HG03442 (cell line): ENCODE results near the gene NUP214.

ENCODE experiments used
- ATAC-seq: cut with Tn5 transposase; IDR thresholded peaks from one replicate; pipeline ENCODE4 v1.9.1; 2021; ENCODE audit warnings: mild to moderate bottlenecking, moderate library complexity; ENCODE audit not compliant: unreplicated experiment

NUP214 gene

DNA sequence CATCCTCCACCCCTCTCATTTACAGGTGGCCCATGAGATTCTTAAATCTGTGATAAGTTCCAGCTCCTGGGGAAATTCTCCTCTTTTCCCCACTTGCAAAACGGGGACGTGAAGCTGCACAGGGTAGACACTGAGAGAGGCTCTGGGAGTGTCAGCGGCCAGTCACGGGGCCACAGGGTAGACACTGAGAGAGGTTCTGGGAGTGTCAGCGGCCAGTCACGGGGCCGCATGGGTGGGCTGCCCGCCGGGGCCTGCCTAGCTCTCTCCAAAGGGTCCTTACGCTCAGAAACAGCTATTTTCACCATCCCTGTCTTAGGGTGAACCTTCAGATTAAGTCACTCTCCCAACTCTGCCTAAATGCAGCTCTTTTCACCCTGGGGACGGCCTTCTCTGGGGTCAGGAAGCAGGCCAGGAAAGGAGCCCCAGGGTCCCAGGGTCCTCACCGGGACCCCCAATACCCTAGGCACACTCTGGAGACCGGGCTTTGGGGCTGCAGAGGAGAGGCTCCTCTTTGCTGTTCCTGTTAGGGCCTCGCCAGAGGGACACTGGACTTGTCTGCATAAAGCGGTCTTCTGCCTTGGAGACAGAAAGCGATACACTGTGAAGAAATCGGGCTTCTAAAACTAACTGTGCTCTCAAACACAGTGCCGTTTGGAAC lies 149.4 kb downstream of the NUP214 start:
- no peak for ATAC-seq

DNA sequence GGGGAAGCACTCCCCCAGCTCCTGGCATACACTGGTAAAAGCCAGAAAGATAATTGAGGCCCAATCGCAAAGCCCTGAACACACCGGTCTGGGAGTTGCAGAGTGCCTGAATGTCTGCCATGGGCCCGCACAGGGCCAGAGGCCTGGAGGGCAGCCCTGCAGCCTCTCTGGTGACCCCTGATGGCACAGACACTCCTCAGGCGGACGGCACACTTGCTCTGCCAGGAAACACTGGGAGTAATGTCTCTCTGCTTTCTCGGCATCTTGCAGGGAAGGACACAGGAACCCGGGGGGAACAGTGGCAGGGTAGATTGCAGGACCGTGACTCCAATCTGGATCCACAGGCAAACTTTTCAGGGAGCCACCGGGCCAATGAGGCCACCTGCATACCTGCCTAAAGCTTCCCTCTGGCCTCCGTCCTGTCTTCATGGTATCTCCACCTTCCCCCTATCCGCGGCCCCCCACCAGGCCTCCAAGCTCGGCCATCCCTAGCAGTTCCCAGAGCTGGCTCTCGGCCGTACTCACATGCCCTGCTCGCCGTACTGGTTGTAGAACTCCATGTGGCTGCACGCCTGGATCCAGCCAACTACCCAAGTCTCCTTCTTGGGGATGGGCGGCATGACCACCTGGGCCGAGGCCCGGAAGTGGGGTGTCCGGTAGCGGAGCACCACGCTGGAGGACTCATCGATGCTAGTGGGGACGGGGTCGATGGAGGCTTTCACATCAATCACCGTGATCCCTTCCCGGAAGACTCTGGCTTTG lies 150.1 kb downstream of the NUP214 start:
- ATAC-seq: no peak

DNA sequence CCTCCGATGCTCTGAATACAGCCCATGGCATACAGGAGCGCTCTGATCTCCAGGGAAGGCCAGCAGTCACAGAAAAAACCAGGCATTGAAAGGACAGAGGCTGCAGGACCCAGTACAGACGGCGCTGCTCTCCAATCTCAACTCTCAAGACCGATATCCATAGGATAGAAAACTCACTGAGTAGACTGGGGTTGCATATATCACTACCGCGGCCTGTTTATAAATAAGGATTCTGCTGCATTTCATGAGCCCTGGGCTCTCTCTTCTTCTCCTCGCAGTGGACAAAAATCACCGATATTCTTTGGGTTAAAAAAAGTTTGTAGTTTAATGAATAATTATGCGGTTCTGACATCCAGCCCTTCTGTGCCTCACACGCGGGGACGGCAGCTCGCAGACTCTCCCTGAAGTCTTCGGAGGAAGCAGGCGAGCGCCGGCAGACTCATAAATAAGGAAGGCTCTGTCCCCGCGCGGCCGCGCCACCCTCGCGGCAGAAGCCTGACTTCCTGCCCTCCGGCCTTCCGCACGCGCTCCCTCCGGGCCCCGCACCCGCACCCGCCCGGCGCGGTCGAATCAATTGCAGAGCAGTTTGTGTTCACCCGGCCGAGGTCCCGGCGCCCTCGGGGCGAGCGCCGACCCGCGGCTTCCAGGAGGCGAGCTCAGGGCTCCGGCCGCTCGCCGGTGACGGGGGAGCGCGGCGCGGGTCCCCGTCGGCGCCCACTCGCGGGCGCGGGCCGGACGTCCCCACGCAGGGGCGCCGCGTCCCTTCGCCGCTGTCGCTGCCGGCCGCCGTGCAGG lies 150.9 kb downstream of the NUP214 start, which contains the start of gene FAM78A:
Gene FAM78A, minus strand, starts transcription at position 417 of the 795 bp plus-strand sequence. Its CDS starts 331 bp downstream, at position 86.
- peak; percentile 9 for ATAC-seq

DNA sequence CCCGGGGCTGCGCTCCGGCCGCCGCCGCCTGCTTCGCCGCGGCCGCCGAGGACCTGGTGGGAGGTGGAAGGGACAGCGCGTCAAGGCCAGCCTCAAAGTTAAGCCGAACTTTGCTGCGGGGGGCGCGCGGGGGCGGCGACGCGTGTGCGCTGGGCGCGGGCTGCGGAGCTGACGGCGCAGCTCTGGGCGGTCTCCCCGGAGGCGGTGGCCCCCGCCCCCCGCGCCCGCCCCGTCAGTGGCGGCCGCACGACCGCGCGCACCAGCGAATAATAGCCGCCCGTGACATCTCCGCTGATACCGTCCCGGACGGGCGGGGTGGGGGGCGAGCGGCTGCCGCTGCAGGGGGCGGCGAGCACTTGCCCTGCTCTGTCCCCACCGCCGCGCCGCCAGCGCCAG lies 151.5 kb downstream of the NUP214 start:
- ATAC-seq: peak; percentile 11

DNA sequence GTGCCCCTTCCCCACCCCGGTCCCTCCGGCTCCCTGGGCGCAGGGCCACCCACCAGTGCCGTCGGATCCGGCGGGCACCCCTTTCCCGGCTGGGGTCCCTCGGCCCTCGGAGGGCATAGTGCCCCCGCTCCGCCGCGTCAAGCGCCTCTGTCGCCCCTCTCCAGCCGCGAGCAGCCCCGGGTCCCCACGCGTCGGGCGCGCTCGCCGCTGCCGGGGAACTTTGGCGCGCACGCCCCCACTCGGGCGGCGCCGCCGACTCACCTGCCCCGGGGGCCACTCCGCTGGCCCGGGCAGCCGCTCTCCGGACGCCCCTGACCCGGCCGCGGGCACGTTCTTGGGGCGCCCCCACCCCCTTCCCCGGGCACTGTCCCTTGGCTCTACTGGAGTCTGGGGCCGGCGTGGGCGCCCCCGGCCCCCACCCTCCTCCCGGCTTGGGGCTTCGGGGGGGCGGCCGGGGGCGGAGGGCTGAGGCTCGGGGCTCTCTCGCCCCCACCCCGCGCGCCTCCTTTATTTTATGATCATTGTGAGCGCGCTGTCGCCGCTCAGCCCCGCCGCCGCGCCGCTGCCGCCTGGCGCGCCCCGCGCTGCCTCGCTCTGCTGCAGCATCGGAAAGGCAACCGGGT lies 152.0 kb downstream of the NUP214 start:
- ATAC-seq: peak; percentile 7

DNA sequence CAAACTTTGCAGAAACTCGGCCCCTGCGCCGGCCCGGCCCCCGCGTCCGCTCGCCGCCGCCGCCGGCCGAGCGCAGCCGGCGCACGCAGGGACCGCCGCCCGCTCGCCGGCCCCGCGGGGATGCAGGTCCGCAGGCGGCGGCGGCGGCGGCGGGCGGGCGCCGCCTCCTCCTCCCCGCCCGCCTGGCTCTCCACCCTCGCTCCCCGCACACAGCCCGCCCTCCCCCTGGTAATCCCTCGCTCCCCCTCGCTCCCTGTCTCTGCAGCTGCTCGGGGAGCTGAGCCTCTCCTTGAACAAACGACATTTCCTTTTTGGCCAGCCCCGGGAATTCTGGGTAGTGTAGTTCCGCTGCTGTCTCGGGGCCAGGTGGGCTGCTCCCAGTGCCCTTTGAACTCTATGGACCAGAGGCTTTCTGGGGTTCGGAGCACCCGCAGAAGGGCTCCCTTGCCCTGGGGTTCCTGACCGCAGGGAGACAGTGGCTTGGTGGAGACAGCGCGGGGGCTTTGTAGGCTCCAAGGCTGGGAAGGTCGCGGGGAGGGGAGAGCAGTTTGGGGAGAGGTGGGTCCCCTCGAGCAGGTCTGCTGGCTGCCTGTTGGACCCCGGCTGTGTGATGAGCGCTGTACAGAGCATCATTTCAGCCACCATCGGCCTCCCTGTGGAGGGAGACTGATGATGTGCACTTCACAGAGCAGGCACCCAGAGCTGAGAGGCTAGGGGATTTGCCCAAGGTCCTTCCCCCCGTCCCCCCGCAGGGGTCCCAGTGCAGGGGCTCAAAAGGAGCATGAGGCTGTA lies 152.7 kb downstream of the NUP214 start:
- ATAC-seq: peak; percentile 29

DNA sequence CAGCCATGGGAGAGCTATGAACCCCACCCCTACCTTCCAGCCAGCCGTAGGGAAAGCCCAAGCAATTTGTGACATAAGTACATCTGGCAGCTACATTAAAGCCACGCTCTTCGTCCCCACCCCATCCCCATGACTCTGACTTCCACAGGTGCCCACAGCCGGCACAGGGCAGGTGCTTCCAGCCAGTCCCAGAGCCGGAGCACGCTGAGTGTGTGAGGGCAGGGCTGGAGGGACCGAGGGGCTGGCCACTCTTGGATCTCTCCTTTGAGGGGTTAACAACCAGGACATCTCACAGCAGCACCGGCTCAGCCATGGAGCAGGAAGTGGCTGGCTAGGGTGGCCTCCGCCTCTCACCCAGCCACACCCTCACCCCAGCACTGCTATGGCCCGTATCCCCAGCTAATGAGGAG lies 153.3 kb downstream of the NUP214 start:
- no peak for ATAC-seq

DNA sequence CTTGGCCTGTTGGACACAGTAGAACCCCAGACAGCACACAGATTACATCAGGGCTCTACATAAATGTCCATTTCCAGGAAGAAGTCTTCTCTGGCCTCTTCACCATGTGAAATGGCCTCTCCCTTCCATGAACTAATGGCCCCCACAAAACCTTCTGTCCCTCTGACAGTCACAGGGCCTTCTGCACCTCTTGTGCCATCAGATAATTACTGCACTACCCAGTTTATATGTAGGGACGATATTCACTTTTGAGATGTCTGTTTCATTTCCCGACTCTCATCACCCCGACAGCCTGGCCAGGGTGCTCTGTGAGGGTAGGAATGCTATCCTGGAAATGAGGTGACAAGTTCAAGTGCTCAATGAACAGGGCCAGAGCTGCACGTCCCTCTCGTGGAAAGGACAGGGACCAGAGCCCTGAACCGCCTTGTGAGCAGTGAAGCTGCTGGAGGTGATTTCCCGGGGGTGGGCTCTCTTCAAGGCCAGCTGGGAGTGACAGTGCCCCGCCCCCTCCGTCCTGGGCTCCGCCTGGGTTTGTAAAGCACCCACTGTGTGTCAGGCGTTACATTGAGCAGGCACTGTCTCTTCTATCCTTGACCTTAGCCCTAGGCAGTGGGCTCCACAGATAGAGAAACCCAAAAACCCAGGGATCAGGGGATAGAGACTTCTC lies 153.9 kb downstream of the NUP214 start:
- ATAC-seq: no peak

DNA sequence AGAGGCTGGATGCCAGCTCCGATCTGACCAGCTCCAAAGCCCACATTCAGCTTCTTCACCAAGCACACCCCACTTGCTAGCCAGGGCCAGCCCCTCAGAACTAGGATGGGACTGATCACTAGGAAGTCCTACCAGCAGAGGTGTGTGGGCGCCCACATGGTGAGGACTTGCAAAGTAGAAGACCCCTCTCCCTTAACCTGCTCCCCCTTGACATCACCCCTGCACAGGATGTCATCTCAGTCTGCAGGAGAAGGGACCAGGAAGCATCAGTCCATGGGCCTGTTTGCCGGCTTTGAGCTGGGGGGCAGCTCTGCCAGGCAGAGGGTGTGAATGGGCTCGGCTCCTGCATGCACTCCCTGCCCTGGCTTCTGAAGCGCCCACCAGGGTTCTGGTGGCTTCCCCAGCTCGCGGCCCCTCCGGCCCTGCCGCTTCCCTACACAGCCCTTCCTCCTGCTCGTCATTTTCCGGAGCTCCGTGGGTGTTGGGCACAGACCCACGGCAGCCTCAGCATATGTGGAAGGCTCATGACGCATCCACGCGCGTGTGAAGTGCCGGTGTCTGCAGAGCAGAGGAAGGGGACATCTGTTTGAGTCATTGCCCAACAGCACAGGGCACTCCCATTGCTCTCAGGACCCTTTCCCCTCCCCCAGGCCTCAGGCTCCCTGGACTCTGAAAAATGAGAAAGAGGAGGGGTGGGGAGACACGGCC lies 154.6 kb downstream of the NUP214 start:
- no peak for ATAC-seq

DNA sequence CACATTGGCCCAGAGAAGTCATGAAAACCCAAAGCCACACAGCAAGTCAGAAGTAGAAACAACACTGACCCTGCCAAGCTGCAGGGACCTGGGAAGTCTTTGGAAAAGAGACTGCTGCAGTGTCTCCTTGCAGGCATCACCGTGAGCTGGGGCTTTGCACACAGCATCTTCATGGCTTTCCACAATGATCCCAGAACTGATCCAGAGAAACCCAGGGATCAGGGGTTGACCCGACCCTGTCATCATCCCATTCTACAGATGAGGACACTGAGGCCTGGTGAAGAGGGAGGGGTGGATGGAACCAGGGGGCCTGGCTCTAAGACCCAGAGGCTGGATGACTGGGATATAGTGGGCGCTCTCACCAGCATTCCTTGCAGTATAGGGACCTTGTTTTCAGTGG lies 155.3 kb downstream of the NUP214 start:
- no peak for ATAC-seq

DNA sequence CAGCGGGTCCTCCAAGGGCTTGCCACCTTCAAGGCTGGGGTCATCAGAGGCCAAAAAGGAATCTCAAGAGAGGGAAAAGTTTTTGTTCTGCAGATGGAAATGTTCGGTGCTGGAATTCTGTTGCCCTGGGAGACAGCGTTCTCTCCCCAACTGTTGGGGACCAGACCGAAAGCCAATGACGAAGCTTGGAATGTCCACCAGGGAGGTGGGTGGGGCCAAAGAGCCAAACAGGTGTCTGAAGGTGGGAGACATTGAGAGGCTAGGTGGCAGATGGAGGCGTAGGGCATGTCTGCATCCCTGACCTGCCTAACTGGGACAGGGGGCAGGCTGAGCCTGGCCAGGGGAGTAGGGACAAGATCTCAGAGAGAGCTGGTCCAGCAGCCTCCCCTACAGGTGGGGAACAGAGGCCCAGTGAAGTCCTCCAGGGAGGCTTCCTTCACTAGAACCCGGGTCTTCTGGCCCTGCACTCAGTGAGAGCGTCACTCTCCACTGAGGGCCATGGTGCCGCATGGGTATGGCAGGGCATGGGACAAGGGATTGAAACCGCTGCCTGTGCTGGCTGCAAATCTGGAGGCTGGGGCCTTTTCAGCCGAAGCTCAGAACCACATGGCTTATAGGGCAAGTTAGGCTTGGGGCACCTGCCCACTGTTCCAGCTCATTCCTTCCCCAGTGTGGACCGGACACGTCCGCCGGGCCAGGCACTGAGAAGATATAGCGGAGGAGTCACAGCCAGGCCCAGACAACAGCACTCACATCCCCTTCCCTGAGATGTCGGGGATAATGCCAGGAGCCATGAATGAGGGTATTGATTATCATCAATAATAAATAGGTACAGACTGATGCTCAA lies 156.0 kb downstream of the NUP214 start:
- ATAC-seq: no peak

DNA sequence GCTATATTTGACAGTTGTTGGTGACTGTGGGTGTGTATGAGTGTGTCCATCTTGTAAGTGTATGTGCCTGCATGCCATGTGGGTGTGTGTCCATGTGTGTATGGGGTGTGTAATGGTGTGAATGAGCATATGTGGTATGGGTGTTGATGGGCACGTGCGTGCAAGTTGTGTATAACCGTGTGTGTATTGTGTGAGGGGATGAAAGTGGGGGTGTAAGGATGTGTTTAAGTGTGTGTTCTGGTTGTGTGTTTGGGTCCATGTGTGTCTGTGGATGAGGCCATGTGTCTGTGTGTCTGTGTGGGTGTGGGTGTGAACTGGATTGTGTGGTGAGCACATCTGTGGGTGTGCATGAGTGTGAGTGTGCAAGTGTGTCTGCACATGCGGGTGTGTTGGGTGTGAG lies 156.8 kb downstream of the NUP214 start:
- ATAC-seq: no peak

DNA sequence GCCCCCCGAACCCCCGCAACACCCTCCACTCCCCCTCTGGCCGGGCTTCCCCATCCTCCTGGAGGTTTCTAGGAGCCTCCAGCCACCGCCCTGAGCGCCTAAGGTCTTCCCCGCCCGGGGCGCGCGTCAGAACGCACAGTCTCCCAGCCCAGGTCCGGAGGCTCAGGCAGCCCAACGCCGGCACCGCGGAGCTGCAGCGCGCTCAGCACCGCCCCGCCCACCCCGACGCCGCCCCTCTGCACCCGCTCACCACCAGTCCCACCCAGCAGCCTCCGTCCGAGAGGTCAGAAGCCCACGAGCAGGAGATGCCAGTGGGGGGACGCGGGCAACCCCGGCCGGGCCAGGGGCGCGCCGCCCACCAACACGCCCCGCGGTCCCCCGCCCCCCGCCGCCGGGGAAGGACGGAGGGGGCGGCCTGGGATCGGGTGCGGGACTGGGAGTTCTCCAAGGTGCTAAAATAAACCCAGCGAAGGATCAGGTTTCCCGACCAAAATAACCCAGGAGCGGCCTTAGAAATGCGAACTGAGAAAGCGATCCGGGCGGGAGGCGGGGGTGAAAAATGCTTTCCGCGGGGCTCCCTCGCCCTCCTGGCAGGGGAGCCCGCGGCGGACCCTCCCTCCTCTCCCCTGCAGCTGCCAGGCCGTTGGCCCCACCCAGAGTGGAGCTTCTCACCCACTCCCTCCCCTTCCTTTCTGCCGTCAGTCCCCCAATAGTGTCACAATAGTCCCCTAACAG lies 157.5 kb downstream of the NUP214 start:
- ATAC-seq: no peak
